Gastroesophageal sphincter (tissue), 3 donors: ENCODE data around the gene SLC43A1.

Source experiments
- POLR2AphosphoS5 ChIP-seq: sonication (generic); formaldehyde crosslinking; IDR thresholded peaks from one replicate; pipeline ENCODE4 v1.6.1; 2017; ENCODE audit warnings: antibody characterized with exemption
- TF ChIP-seq, protein P1 (sequence below), 4 experiments: fragments of 200-600 bp in 2 of 4; fragments of 450-650 bp in 2 of 4; sonication (generic) in 1 of 4; IDR thresholded peaks; one replicate each; pipeline ENCODE4 v1.5.1; 2017 to 2019; ENCODE audit warnings: antibody characterized with exemption in 4 of 4, mild to moderate bottlenecking in 2 of 4, moderate library complexity in 2 of 4

DNA sequence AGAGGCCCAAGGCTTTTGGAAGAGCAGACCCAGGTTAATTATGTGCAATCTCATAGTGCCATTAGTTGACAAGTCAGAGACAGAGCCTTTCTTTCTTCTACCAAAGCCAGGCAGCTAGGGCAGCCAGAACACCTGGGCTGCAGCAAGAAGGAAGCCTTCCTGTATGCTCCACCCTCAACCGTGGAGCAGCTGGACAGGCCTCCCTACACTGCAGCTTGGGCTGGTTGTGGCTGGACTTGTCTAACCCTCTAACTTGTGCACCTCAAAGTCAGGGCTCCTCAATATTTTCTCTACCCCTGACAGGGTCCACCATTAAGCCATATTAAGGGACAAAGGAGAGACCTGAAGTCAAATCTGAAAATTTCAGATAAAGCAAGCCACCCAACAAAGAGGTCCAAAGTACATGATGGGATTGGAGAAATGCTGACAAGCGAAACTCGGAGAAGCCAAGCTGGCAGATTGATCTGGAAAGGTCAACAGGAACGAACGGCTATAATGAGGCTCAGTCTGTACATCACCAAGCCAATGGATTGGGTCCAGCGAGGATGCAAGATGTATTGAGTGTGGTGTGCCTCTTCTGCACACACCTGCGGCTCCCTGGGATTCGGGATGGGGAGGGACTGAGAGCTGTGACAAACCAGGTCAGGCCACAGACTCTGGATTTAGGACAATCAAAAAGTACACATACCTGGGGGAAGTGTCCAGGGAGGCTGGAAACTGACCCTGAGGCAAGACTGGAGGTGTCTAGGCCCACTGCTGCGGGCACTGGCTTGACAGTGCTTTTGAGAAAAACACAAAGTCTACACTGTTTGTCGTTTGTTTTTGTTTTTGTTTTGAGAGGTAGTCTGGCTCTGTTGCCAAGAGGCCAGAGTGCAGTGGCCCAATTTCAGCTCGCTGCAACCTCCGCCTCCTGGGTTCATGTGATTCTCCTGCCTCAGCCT is 76.9 kb downstream of the SLC43A1 start:
- TF ChIP-seq, protein P1, sequence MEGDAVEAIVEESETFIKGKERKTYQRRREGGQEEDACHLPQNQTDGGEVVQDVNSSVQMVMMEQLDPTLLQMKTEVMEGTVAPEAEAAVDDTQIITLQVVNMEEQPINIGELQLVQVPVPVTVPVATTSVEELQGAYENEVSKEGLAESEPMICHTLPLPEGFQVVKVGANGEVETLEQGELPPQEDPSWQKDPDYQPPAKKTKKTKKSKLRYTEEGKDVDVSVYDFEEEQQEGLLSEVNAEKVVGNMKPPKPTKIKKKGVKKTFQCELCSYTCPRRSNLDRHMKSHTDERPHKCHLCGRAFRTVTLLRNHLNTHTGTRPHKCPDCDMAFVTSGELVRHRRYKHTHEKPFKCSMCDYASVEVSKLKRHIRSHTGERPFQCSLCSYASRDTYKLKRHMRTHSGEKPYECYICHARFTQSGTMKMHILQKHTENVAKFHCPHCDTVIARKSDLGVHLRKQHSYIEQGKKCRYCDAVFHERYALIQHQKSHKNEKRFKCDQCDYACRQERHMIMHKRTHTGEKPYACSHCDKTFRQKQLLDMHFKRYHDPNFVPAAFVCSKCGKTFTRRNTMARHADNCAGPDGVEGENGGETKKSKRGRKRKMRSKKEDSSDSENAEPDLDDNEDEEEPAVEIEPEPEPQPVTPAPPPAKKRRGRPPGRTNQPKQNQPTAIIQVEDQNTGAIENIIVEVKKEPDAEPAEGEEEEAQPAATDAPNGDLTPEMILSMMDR (IDR thresholded peaks at IDR 0.05) = no peak
- TF ChIP-seq POLR2AphosphoS5 = no peak
